HEK293 (cell line): ENCODE results near the gene CD44.
A peak's percentile ranks its signal among the peaks of the same experiment; 100 is the strongest.

Experiments
- CTCF ChIA-PET: fragments of 350-600 bp; formaldehyde crosslinking; extraction: SDS; loops from one replicate; lab custom pipeline; 2021; ENCODE audit warnings: antibody characterized with exemption; lab: Yijun Ruan, JAX
- POLR2A ChIA-PET: fragments of 300-600 bp; formaldehyde crosslinking; extraction: SDS; loops from one replicate; lab custom pipeline; 2020; ENCODE audit warnings: antibody characterized with exemption, inconsistent platforms; lab: Yijun Ruan, JAX
- H3K27ac ChIP-seq: fragments of 200-500 bp; sonication (Bioruptor generic); 2 replicates; pipeline ENCODE4 v1.5.1; 2014; ENCODE audit warnings: low read depth, low read length, control low read depth, inconsistent platforms; ENCODE audit errors: extremely low read depth
- H3K36me3 ChIP-seq, 2 experiments: fragments of 200-500 bp in 1 of 2; sonication (Bioruptor generic) in 1 of 2; 1 replicate in 1 of 2; 2 replicates in 1 of 2; pipeline ENCODE4 v1.5.1; 2014 to 2017; ENCODE audit warnings: inconsistent platforms in 2 of 2, low read length in 2 of 2; ENCODE audit not compliant: control insufficient read depth in 2 of 2, insufficient read depth in 1 of 2
- H3K4me1 ChIP-seq: fragments of 200-500 bp; sonication (Bioruptor generic); 2 replicates; pipeline ENCODE4 v1.5.1; 2014; ENCODE audit warnings: mild to moderate bottlenecking, low read length, inconsistent platforms; ENCODE audit not compliant: control insufficient read depth, insufficient read depth
- H3K4me3 ChIP-seq: 2 replicates; pipeline ENCODE4 v1.5.1; 2011; ENCODE audit warnings: low read depth, mild to moderate bottlenecking, control low read depth, low read length, moderate library complexity
- H3K9me3 ChIP-seq: fragments of 200-500 bp; sonication (Bioruptor generic); 2 replicates; pipeline ENCODE4 v1.5.1; 2014; ENCODE audit warnings: low read depth, low read length, inconsistent platforms; ENCODE audit not compliant: control insufficient read depth, insufficient read depth
- AEBP2 ChIP-seq: fragments of 450-650 bp; formaldehyde crosslinking; IDR thresholded peaks from 2 replicates; pipeline ENCODE4 v1.5.1; 2016; ENCODE audit warnings: missing biosample characterization, missing genetic modification characterization, borderline replicate concordance
- BCL11A ChIP-seq: fragments of 450-650 bp; formaldehyde crosslinking; IDR thresholded peaks from 2 replicates; pipeline ENCODE4 v1.5.1; 2016; ENCODE audit warnings: low read depth, missing biosample characterization, missing genetic modification characterization
- KLF17 ChIP-seq: fragments of 450-650 bp; formaldehyde crosslinking; IDR thresholded peaks from 2 replicates; pipeline ENCODE4 v1.5.1; 2016; ENCODE audit warnings: missing biosample characterization, missing genetic modification characterization
- KLF7 ChIP-seq: fragments of 450-650 bp; formaldehyde crosslinking; IDR thresholded peaks from 2 replicates; pipeline ENCODE4 v1.5.1; 2016; ENCODE audit warnings: missing biosample characterization, missing genetic modification characterization, borderline replicate concordance
- OSR2 ChIP-seq: fragments of 450-650 bp; formaldehyde crosslinking; IDR thresholded peaks from 2 replicates; pipeline ENCODE4 v1.5.1; 2016; ENCODE audit warnings: missing biosample characterization, missing genetic modification characterization
- SCRT2 ChIP-seq: fragments of 450-650 bp; formaldehyde crosslinking; IDR thresholded peaks from 2 replicates; pipeline ENCODE4 v1.5.1; 2016; ENCODE audit warnings: missing biosample characterization, missing genetic modification characterization
- SP2 ChIP-seq: fragments of 450-650 bp; formaldehyde crosslinking; IDR thresholded peaks from 2 replicates; pipeline ENCODE4 v1.5.1; 2016; ENCODE audit warnings: missing biosample characterization, missing genetic modification characterization
- SP7 ChIP-seq: fragments of 450-650 bp; formaldehyde crosslinking; IDR thresholded peaks from 2 replicates; pipeline ENCODE4 v1.5.1; 2016; ENCODE audit warnings: missing biosample characterization, missing genetic modification characterization
- TCF7L2 ChIP-seq: IDR thresholded peaks from 2 replicates; pipeline ENCODE4 v1.6.1; 2011; ENCODE audit warnings: low read depth, mild to moderate bottlenecking, inconsistent platforms, low read length, moderate library complexity, borderline replicate concordance
- ZBTB21 ChIP-seq: fragments of 450-650 bp; formaldehyde crosslinking; IDR thresholded peaks from 2 replicates; pipeline ENCODE4 v1.5.1; 2017; ENCODE audit warnings: missing biosample characterization, missing genetic modification characterization
- ZFP3 ChIP-seq: fragments of 450-650 bp; formaldehyde crosslinking; IDR thresholded peaks from 2 replicates; pipeline ENCODE4 v1.5.1; 2016; ENCODE audit warnings: low read depth, missing biosample characterization, missing genetic modification characterization
- ZNF157 ChIP-seq: fragments of 450-650 bp; formaldehyde crosslinking; IDR thresholded peaks from 2 replicates; pipeline ENCODE4 v1.5.1; 2016; ENCODE audit warnings: missing biosample characterization, missing genetic modification characterization
- ZNF16 ChIP-seq: fragments of 450-650 bp; formaldehyde crosslinking; IDR thresholded peaks from 2 replicates; pipeline ENCODE4 v1.5.1; 2016; ENCODE audit warnings: low read depth, missing biosample characterization, missing genetic modification characterization
- ZNF175 ChIP-seq: fragments of 450-650 bp; formaldehyde crosslinking; IDR thresholded peaks from 2 replicates; pipeline ENCODE4 v1.5.1; 2016; ENCODE audit warnings: missing biosample characterization, missing genetic modification characterization
- ZNF23 ChIP-seq: fragments of 450-650 bp; formaldehyde crosslinking; IDR thresholded peaks from 2 replicates; pipeline ENCODE4 v1.5.1; 2016; ENCODE audit warnings: missing biosample characterization, missing genetic modification characterization, borderline replicate concordance
- ZNF335 ChIP-seq: fragments of 450-650 bp; formaldehyde crosslinking; conservative IDR thresholded peaks from 2 replicates; pipeline ENCODE4 v1.5.1; 2016; ENCODE audit warnings: missing biosample characterization, missing genetic modification characterization
- ZNF391 ChIP-seq: fragments of 450-650 bp; formaldehyde crosslinking; IDR thresholded peaks from 2 replicates; pipeline ENCODE4 v1.5.1; 2016; ENCODE audit warnings: low read depth, missing biosample characterization, missing genetic modification characterization, borderline replicate concordance
- ZNF394 ChIP-seq: fragments of 450-650 bp; formaldehyde crosslinking; IDR thresholded peaks from 2 replicates; pipeline ENCODE4 v1.5.1; 2016; ENCODE audit warnings: missing biosample characterization, missing genetic modification characterization, mild to moderate bottlenecking, moderate library complexity, borderline replicate concordance
- ZNF426 ChIP-seq: fragments of 450-650 bp; formaldehyde crosslinking; IDR thresholded peaks from 2 replicates; pipeline ENCODE4 v1.5.1; 2017; ENCODE audit warnings: missing biosample characterization, missing genetic modification characterization, mild to moderate bottlenecking, inconsistent platforms, moderate library complexity
- ZNF521 ChIP-seq: fragments of 450-650 bp; formaldehyde crosslinking; IDR thresholded peaks from 2 replicates; pipeline ENCODE4 v1.5.1; 2017; ENCODE audit warnings: missing biosample characterization, mild to moderate bottlenecking, missing genetic modification characterization
- ZNF624 ChIP-seq: fragments of 450-650 bp; formaldehyde crosslinking; IDR thresholded peaks from 2 replicates; pipeline ENCODE4 v1.5.1; 2017; ENCODE audit warnings: missing biosample characterization, missing genetic modification characterization
- ZNF677 ChIP-seq: fragments of 450-650 bp; IDR thresholded peaks from 2 replicates; pipeline ENCODE4 v1.5.0; 2018; ENCODE audit warnings: missing biosample characterization, mild to moderate bottlenecking, missing genetic modification characterization, moderate library complexity
- ZNF692 ChIP-seq: fragments of 450-650 bp; formaldehyde crosslinking; IDR thresholded peaks from 2 replicates; pipeline ENCODE4 v1.5.1; 2016; ENCODE audit warnings: missing biosample characterization, missing genetic modification characterization
- ZNF701 ChIP-seq: fragments of 450-650 bp; formaldehyde crosslinking; IDR thresholded peaks from 2 replicates; pipeline ENCODE4 v1.5.1; 2016; ENCODE audit warnings: missing biosample characterization, missing genetic modification characterization
- ZNF707 ChIP-seq: fragments of 450-650 bp; formaldehyde crosslinking; IDR thresholded peaks from 2 replicates; pipeline ENCODE4 v1.5.1; 2016; ENCODE audit warnings: missing biosample characterization, missing genetic modification characterization

The CD44 gene

GRCh38 chr11:35157814-35158700 lies 19.1 kb downstream of the CD44 start:
- POLR2A ChIA-PET, result no interaction called here
- Histone ChIP-seq H3K36me3 (no peaks in the 10 kb centered on the region), H3K9me3 (no peaks in the 10 kb centered on the region), H3K27ac (no peak overlapping the region), H3K4me1 (no peaks in the 10 kb centered on the region), H3K4me3 (no peak overlapping the region)
- CTCF ChIA-PET, result no interaction called here
- TF ChIP-seq KLF17 (tag by site-specific recombination) (no peak), ZNF23 (tag by site-specific recombination) (no peak), SP7 (no peak), ZNF677 (tag by site-specific recombination) (no peak), ZNF521 (tag by site-specific recombination) (no peak), ZNF692 (no peak), ZNF391 (tag by site-specific recombination) (no peak), ZNF175 (tag by site-specific recombination) (no peak), ZNF624 (tag by site-specific recombination) (no peak), ZNF426 (tag by site-specific recombination) (no peak), SP2 (tag by site-specific recombination) (no peak), KLF7 (tag by site-specific recombination) (no peak)

- Histone ChIP-seq H3K9me3 (no peaks in the 10 kb centered on the region), H3K4me1 (no peaks in the 10 kb centered on the region), H3K4me3 (no peak overlapping the region), H3K27ac (no peak overlapping the region), H3K36me3 (no peaks in the 10 kb centered on the region)
- POLR2A ChIA-PET, result no interaction called here
- CTCF ChIA-PET, result interaction anchor here (1.4 kb wide), 1 partner anchor 12 kb away, joined by 3 read pairs; no protein-coding TSS in a partner anchor
- 0 out of 2 replicates have a peak, but pooled peaks have one; percentile 9 for TF ChIP-seq SCRT2 (tag by site-specific recombination)
- no peak for TF ChIP-seq ZNF335 (tag by site-specific recombination)
Observed at GRCh38 chr11:35158701-35159510, 19.9 kb downstream of the CD44 start.

- no peaks in the 10 kb centered on the region for H3K36me3 ChIP-seq
- POLR2A ChIA-PET, result interaction anchor here (0.7 kb wide), 1 partner anchor 21 kb away, joined by 3 read pairs; no protein-coding TSS in a partner anchor
- CTCF ChIA-PET, result no interaction called here
- H3K9me3 ChIP-seq, result no peaks in the 10 kb centered on the region
- no peak overlapping the region for H3K27ac ChIP-seq
- no peaks in the 10 kb centered on the region for H3K4me1 ChIP-seq
- H3K4me3 ChIP-seq, result no peak overlapping the region
- no peak for TF ChIP-seq ZNF701
- TF ChIP-seq AEBP2 (tag by site-specific recombination), result no peak
- TF ChIP-seq ZNF394 (tag by site-specific recombination), result no peak
- TF ChIP-seq ZBTB21 (tag by site-specific recombination), result no peak
- TF ChIP-seq ZFP3 (tag by site-specific recombination), result no peak
- TF ChIP-seq ZNF157, result no peak
- TF ChIP-seq OSR2 (tag by site-specific recombination), result no peak
- no peak for TF ChIP-seq ZNF707 (tag by site-specific recombination)
- TF ChIP-seq ZNF16 (tag by site-specific recombination), result no peak
- no peak for TF ChIP-seq BCL11A (tag by site-specific recombination)
- no peak for TF ChIP-seq TCF7L2
Observed at GRCh38 chr11:35160246-35160824, 21.4 kb downstream of the CD44 start.
